Endodermal cell (in vitro differentiated cells): ENCODE measurements around the gene ZNF423. TPM values are rescaled to one million over a fixed set of nuclear protein-coding genes. Genes with fewer than 3 reads are reported as not detected.

Experiments used
- DNase-seq: peaks from one replicate; pipeline ENCODE4 v3.0.0-alpha.2; 2017
- H3K27ac ChIP-seq: 2 replicates; pipeline ENCODE4 v1.5.1; 2013; ENCODE audit warnings: mild to moderate bottlenecking, low read depth, low read length, moderate library complexity
- H3K27me3 ChIP-seq: 2 replicates; pipeline ENCODE4 v1.6.1; 2013; ENCODE audit warnings: mild to moderate bottlenecking, low read length, moderate library complexity; ENCODE audit not compliant: insufficient read depth, control insufficient read depth, poor library complexity, severe bottlenecking
- H3K36me3 ChIP-seq: 2 replicates; pipeline ENCODE4 v1.7.0; 2013; ENCODE audit warnings: mild to moderate bottlenecking, low read length, moderate library complexity; ENCODE audit not compliant: control insufficient read depth, insufficient read depth
- H3K4me1 ChIP-seq: one replicate; pipeline ENCODE4 v1.7.0; 2013; ENCODE audit warnings: low read length; ENCODE audit not compliant: control insufficient read depth, insufficient read depth
- H3K4me3 ChIP-seq: 2 replicates; pipeline ENCODE4 v1.5.1; 2013; ENCODE audit warnings: mild to moderate bottlenecking, low read length, moderate library complexity
- H3K9ac ChIP-seq: 2 replicates; pipeline ENCODE4 v1.6.1; 2013; ENCODE audit warnings: mild to moderate bottlenecking, low read length, moderate library complexity; ENCODE audit not compliant: poor library complexity, severe bottlenecking; ENCODE audit errors: extremely low read depth
- H3K9me3 ChIP-seq: 2 replicates; pipeline ENCODE4 v1.6.1; 2013; ENCODE audit warnings: mild to moderate bottlenecking, low read length, moderate library complexity; ENCODE audit not compliant: control insufficient read depth
- H3K27ac Mint-ChIP-seq: 2 replicates; pipeline ENCODE4 v1.8.0; 2020; ENCODE audit warnings: mixed read lengths
- H3K27me3 Mint-ChIP-seq: 2 replicates; pipeline ENCODE4 v1.8.0; 2021; ENCODE audit warnings: mild to moderate bottlenecking, mixed read lengths; ENCODE audit not compliant: insufficient read depth
- H3K36me3 Mint-ChIP-seq: 2 replicates; pipeline ENCODE4 v1.8.0; 2020; ENCODE audit warnings: low read depth, mixed read lengths
- H3K4me1 Mint-ChIP-seq: 2 replicates; pipeline ENCODE4 v1.8.0; 2020; ENCODE audit warnings: mixed read lengths
- H3K4me3 Mint-ChIP-seq: 2 replicates; pipeline ENCODE4 v1.8.0; 2020; ENCODE audit warnings: mild to moderate bottlenecking, moderate library complexity, mixed read lengths
- H3K9me3 Mint-ChIP-seq: 2 replicates; pipeline ENCODE4 v1.8.0; 2020; ENCODE audit warnings: mild to moderate bottlenecking, mixed read lengths
- CTCF ChIP-seq: fragments of 200-600 bp; sonication (generic); conservative IDR thresholded peaks from 2 replicates; pipeline ENCODE4 v1.5.0; 2021; ENCODE audit warnings: antibody characterized with exemption, mild to moderate bottlenecking
- WGBS, 2 experiments: methylation state at CpG; one replicate each; pipeline versions ENCODE4 v1.1.5 to v1.1.7; 2013; ENCODE audit warnings: missing lambda C conversion rate in 2 of 2, mixed read lengths in 1 of 2; ENCODE audit not compliant: insufficient coverage in 1 of 2, insufficient read length in 1 of 2; 5-methylcytosine and 5-hydroxymethylcytosine counted together
- total RNA-seq, 2 donors: library from RNA; stranded (reverse); fragmentation: NEBNext Ultra II Directional in 1 of 2; extraction: Animal tissue kit (Norgen Biotek cat#: 25700) in 1 of 2; gene quantifications; 2 replicates in 1 of 2; 3 replicates in 1 of 2; pipeline ENCODE4 v1.2.1, GENCODE V29; 2021

ZNF423 gene
- total RNA-seq, 2 donors from 2014 or later: 30.3 to 41.9 TPM

- H3K4me3 Mint-ChIP-seq: no peak overlapping the region
- no peaks in the 10 kb centered on the region for H3K9me3 ChIP-seq
Measured at GRCh38 chr16:49597796-49598195, 258.1 kb downstream of the ZNF423 start.

GRCh38 chr16:49596648-49597291 lies 259.1 kb downstream of the ZNF423 start:
- no peaks in the 10 kb centered on the region for H3K9me3 Mint-ChIP-seq
- Histone ChIP-seq H3K4me1 (peaks cover 22% of the 10 kb centered on the region), H3K27ac (peak overlapping the region; percentile 6), H3K36me3 (no peaks in the 10 kb centered on the region), H3K9me3 (no peaks in the 10 kb centered on the region), H3K9ac (no peak overlapping the region), H3K4me3 (no peak overlapping the region), H3K27me3 (no peaks in the 10 kb centered on the region)
- H3K27ac Mint-ChIP-seq: no peak overlapping the region
- no peaks in the 10 kb centered on the region for H3K27me3 Mint-ChIP-seq
- peaks cover 34% of the 10 kb centered on the region for H3K4me1 Mint-ChIP-seq
- no peak overlapping the region for H3K4me3 Mint-ChIP-seq
- no peaks in the 10 kb centered on the region for H3K36me3 Mint-ChIP-seq
- peak; percentile 64 for DNase-seq
- 56 to 66% methylated on average over 3 to 10 of the region's 10 CpGs for WGBS, 2 experiments
- TF ChIP-seq CTCF: no peak

More at GRCh38 chr16:49597796-49598195, 258.1 kb downstream of the ZNF423 start:
- TF ChIP-seq CTCF: no peak
- H3K36me3 Mint-ChIP-seq: no peaks in the 10 kb centered on the region
- WGBS, 2 experiments: 78 to 82% methylated on average over 2 of the region's 2 CpGs
- no peak overlapping the region for H3K27ac Mint-ChIP-seq
- H3K36me3 ChIP-seq: no peaks in the 10 kb centered on the region
- H3K27me3 ChIP-seq: no peaks in the 10 kb centered on the region
- peaks cover 13% of the 10 kb centered on the region for H3K4me1 ChIP-seq
- no peaks in the 10 kb centered on the region for H3K9me3 Mint-ChIP-seq
- H3K27me3 Mint-ChIP-seq: no peaks in the 10 kb centered on the region
- no peak overlapping the region for H3K4me3 ChIP-seq
- DNase-seq: peak; percentile 43
- H3K4me1 Mint-ChIP-seq: peaks cover 24% of the 10 kb centered on the region
- no peak overlapping the region for H3K9ac ChIP-seq
- H3K27ac ChIP-seq: no peak overlapping the region

GRCh38 chr16:49596068-49596467 lies 259.8 kb downstream of the ZNF423 start:
- H3K9ac ChIP-seq: peak overlapping the region; percentile 13
- no peak overlapping the region for H3K27ac ChIP-seq
- H3K27me3 Mint-ChIP-seq: no peaks in the 10 kb centered on the region
- WGBS, 2 experiments: 36 to 48% methylated on average over 5 to 11 of the region's 11 CpGs
- H3K9me3 ChIP-seq: no peaks in the 10 kb centered on the region
- no peaks in the 10 kb centered on the region for H3K9me3 Mint-ChIP-seq
- H3K4me1 ChIP-seq: peaks cover 22% of the 10 kb centered on the region
- no peaks in the 10 kb centered on the region for H3K27me3 ChIP-seq
- H3K4me1 Mint-ChIP-seq: peaks cover 37% of the 10 kb centered on the region
- no peaks in the 10 kb centered on the region for H3K36me3 ChIP-seq
- peak; percentile 42 for DNase-seq
- TF ChIP-seq CTCF: no peak
- peak overlapping the region; percentile 67 for H3K27ac Mint-ChIP-seq
- H3K4me3 ChIP-seq: peak overlapping the region; percentile 24
- no peaks in the 10 kb centered on the region for H3K36me3 Mint-ChIP-seq
- H3K4me3 Mint-ChIP-seq: no peak overlapping the region
